ENCODE measurements around the gene CLEC17A. TPM values are rescaled to one million over a fixed set of nuclear protein-coding genes. Genes with fewer than 3 reads are reported as not detected.
A peak's percentile ranks its signal among the peaks of the same experiment; 100 is the strongest.
"Not testable (repeated sequence)": the region's sequence is repeated elsewhere in the genome, so short reads cannot be mapped to it uniquely, and the experiment has no call there.

CLEC17A gene
- polyA plus RNA-seq, 6 donors from 2014 or later, result 71.6 to 127 (median 93.6) TPM

DNA sequence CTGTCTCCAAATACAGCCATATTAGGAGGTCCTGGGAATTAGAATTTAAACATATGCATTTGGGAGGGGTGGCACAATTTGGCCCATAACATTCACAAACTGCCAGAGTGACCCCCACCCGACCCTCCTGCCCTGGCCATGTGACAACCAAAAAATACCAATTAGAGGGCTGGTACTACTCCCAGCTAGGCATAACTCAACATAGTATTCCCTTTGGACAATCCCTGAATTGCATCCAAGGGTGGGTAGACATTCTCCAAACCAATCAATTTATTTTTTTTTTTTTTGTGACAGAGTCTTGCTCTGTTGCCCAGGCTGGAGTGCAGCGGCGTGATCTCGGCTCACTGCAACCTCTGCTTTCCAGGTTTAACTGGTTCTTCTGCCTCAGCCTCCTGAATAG, 29.8 kb downstream of the CLEC17A start:
- peak overlapping the region in 7 of 8 donors; percentile 22 to 93 (median 85) for H3K4me3 Mint-ChIP-seq
- H3K4me1 Mint-ChIP-seq, result peaks cover 44 to 88% (median 61%) of the 10 kb centered on the region in 3 donors

DNA sequence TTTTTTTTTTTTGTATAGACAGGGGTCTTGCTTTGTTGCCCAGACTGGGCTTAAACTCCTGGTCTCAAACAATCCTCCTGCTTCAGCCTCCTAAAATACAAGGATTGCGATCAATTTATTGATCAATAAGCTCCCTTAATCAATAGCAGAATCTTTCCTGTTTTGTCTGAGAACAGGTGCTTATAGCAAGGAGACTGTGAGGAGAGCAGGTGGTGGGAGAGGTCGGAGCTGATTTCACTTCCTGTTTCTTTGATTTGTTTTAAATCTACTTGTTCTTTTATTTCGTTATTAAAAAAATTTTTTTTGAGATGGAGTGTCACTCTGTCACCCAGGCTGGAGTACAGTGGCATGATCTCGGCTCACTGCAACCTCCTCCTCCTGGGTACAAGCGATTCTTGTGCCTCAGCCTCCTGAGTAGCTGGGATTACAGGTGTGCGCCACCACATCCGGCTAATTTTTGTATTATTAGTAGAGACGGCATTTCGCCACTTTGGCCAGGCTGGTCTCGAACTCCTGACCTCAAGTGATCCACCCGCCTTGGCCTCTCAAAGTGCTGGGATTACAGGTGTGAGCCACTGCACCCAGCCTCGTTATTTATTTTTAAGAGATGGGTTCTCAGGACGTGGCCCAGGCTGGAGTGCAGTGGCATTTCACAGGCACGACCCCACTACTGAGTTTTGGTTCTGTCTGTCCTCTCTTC, 30.7 kb downstream of the CLEC17A start:
- Mint-ChIP-seq H3K4me1 (peaks cover 43 to 79% (median 56%) of the 10 kb centered on the region in 3 donors), H3K4me3 (peak overlapping the region; percentile 52 to 93 (median 86)), H3K27ac (peak overlapping the region; percentile 97 to 100 (median 100)), H3K36me3 (peaks cover 19 to 43% of the 10 kb centered on the region in 2 donors)
- H3K9me3 Mint-ChIP-seq, H3K27me3 Mint-ChIP-seq: not testable (repeated sequence)
- ATAC-seq (ENCODE audit: low read depth in 2 of 2), result peak; percentile 66 to 67
- peak; percentile 76 for DNase-seq

More for the DNA sequence above, 29.8 kb downstream of the CLEC17A start:
- DNase-seq (no peak), ATAC-seq (ENCODE audit: low read depth in 2 of 2) (no peak)
- H3K9me3 Mint-ChIP-seq, result peaks cover 0 to 4% (median 0%) of the 10 kb centered on the region in 7 donors
- no peaks in the 10 kb centered on the region for H3K27me3 Mint-ChIP-seq
- H3K27ac Mint-ChIP-seq, result peak overlapping the region; percentile 97 to 100 (median 100)
- H3K36me3 Mint-ChIP-seq, result peaks cover 23 to 42% of the 10 kb centered on the region in 2 donors

DNA sequence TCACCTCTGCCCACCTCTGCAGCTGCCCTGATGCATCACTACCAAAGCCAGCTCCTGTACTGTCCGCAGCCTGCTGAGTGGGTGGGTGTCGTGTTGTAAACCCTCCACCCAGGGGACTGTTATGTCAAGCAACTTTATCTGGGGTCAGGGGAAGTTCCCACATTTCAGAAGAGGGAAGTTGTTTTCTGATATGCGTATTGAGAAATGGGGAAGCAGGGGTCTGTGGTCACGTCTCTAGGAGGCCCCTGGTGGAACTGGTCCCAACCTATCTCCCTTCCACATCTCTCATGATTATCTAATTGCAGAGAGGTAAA, 31.2 kb downstream of the CLEC17A start:
- Mint-ChIP-seq H3K9me3 (peaks cover 0 to 5% (median 2%) of the 10 kb centered on the region in 7 donors), H3K4me3 (peak overlapping the region; percentile 52 to 93 (median 86)), H3K27me3 (no peaks in the 10 kb centered on the region), H3K36me3 (peaks cover 21 to 44% of the 10 kb centered on the region in 2 donors), H3K27ac (peak overlapping the region; percentile 97 to 100 (median 100)), H3K4me1 (peaks cover 42 to 75% (median 55%) of the 10 kb centered on the region in 3 donors)
- DNase-seq (peak; percentile 90), ATAC-seq (ENCODE audit: low read depth in 2 of 2) (peak; percentile 84 to 87)

DNA sequence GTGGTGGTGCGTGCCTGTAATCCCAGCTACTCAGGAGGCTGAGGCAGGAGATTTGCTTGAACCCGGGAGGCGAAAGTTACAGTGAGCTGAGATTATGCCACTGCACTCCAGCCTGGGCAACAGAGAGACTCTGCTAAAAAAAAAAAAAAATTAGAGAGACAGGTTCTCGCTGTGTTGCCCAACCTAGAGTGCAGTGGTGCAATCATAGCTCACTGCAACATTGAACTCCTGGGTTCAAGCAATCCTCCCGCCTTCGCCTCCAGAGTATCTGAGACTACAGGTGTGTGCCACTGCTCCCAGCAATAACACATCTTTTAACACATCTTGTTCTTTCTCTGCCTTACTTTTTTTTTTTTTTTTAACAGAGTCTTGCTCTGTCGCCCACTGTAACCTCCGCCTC, 32.7 kb downstream of the CLEC17A start:
- H3K27ac Mint-ChIP-seq, result peak overlapping the region; percentile 76 to 98 (median 96)

DNA sequence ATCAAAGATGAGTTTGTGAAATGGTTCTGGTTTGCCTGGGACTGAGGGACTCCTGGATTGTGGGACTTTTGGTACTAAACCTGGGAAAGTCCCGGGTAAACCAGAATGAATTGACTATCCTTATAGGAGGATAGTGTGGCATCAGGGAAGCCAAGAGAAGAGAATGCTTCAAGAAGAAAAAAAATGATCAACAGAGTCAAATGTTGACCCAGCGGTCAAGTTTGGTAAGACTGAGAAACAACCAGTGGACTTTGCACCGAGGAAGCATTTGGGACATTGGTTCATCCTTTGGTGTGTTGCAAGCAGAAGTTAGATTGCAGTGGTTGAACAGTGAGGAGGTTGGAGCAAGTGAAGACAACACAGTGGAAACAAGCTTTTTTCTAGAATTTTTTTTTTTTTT, 33.5 kb downstream of the CLEC17A start:
- Mint-ChIP-seq H3K27ac (peak overlapping the region; percentile 74 to 98 (median 96)), H3K36me3 (peaks cover 21 to 27% of the 10 kb centered on the region in 2 donors), H3K27me3 (no peaks in the 10 kb centered on the region), H3K4me1 (peaks cover 30 to 53% (median 36%) of the 10 kb centered on the region in 3 donors), H3K9me3 (peaks cover 0 to 16% (median 12%) of the 10 kb centered on the region in 7 donors), H3K4me3 (peak overlapping the region in 4 of 8 donors; percentile 4 to 72 (median 41))
- DNase-seq (no peak), ATAC-seq (ENCODE audit: low read depth in 2 of 2) (no peak)

More for the DNA sequence above, 32.7 kb downstream of the CLEC17A start:
- Mint-ChIP-seq H3K9me3 (peaks cover 0 to 16% (median 12%) of the 10 kb centered on the region in 7 donors), H3K4me3 (peak overlapping the region in 2 of 8 donors; percentile 4 to 79), H3K27me3 (no peaks in the 10 kb centered on the region), H3K4me1 (peaks cover 34 to 61% (median 44%) of the 10 kb centered on the region in 3 donors), H3K36me3 (peaks cover 26 to 34% of the 10 kb centered on the region in 2 donors)
- DNase-seq, result no peak
- ATAC-seq (ENCODE audit: low read depth in 2 of 2), result no peak

DNA sequence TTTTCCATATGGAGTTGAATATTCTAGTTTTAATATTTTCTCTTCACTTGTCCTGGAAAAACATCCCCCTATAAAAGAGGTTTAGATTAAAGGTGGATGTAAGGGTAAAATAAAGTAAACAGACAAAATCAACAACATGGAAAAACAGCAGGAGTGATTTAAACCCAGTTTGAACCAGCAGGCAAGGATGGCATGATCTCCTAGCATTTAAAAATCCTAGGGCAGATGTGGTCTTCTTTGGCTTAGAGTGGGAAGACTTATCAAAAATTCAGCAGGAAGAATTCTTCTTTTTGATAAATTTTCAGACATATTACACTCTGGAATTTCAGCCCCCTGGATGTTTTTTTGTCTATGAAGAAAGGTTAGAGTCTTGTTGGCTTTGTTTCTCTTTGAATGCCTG, 36.5 kb downstream of the CLEC17A start:
- Mint-ChIP-seq H3K27me3 (no peaks in the 10 kb centered on the region), H3K4me3 (no peak overlapping the region), H3K27ac (peak overlapping the region in 2 of 6 donors; percentile 15 to 33), H3K4me1 (peaks cover 18 to 27% (median 22%) of the 10 kb centered on the region in 3 donors), H3K36me3 (peaks cover 21 to 33% of the 10 kb centered on the region in 2 donors), H3K9me3 (peaks cover 0 to 16% (median 12%) of the 10 kb centered on the region in 7 donors)
- ATAC-seq (ENCODE audit: low read depth in 2 of 2), result no peak
- no peak for DNase-seq

DNA sequence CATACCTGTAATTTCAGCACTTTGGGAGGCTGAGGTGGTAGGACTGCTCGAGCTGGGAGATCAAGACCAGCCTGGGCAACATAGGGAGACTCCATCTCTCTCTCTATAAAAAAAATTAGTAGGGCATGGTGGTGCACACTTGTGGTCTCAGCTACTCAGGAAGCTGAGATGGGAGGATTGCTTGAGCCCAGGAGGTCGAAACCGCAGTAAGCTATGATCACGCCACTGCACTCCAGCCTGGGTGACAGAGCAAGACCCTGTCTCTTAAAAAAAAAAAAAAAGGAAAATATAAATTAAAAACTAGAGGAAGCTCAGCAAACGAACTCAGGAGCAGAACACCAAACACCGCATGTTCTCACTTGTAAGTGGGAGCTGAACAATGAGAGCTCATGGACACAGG, 41.6 kb downstream of the CLEC17A start:
- H3K4me3 Mint-ChIP-seq; H3K27me3 Mint-ChIP-seq; H3K9me3 Mint-ChIP-seq; DNase-seq; ATAC-seq (ENCODE audit: low read depth in 2 of 2): not testable (repeated sequence)
- Mint-ChIP-seq H3K27ac (peak overlapping the region in 2 of 6 donors; percentile 41 to 42), H3K4me1 (peaks cover 8 to 10% (median 8%) of the 10 kb centered on the region in 3 donors), H3K36me3 (peaks cover 13 to 14% of the 10 kb centered on the region in 2 donors)

DNA sequence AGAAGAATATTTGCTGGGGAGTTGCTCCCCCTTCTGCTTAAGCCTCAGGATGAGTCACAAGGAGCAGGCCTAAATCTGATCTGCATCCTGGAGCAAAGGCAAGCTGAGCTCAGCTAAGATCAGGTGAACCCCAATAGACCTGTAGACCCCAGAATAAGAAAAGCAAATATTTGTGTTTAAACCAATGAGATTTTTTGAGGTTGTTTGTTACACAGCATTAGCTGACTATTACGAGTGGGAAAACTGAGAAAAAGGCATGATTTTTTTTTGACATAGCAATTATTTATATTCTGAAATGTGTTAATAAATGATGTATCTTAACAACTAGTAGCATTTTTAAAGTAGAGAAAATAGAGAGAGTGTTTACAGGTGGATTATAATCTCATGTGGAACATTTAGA, 46.7 kb downstream of the CLEC17A start:
- no peak for ATAC-seq (ENCODE audit: low read depth in 2 of 2)
- no peak overlapping the region for H3K4me3 Mint-ChIP-seq
- peaks cover 10 to 20% (median 19%) of the 10 kb centered on the region in 3 donors for H3K4me1 Mint-ChIP-seq
- peak overlapping the region in 3 of 6 donors; percentile 2 to 89 (median 78) for H3K27ac Mint-ChIP-seq
- no peaks in the 10 kb centered on the region for H3K27me3 Mint-ChIP-seq
- H3K9me3 Mint-ChIP-seq, result peaks cover 0 to 2% (median 0%) of the 10 kb centered on the region in 7 donors
- H3K36me3 Mint-ChIP-seq, result peaks cover 8 to 11% of the 10 kb centered on the region in 2 donors
- no peak for DNase-seq

DNA sequence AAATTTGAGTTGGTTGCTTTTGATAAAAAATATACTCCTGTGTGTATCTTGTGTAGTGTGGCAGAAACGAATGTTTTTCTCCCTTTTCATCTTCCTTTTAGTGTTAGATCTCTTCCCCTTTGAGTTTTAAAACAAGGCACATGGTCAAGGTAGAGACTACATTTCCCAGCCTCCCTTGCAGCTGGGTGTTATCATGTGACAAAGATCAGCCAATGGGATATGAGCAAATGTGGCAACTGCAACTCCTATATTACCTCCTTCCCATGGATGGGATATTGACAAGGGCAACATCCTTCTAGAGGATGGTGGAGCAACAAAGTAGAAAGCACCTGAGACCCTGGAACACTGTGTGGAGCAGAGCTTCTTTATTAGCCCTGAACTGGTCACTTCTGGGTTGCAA, 49.4 kb downstream of the CLEC17A start:
- peak; percentile 81 to 82 for ATAC-seq (ENCODE audit: low read depth in 2 of 2)
- peaks cover 0 to 4% of the 10 kb centered on the region in 2 donors for H3K36me3 Mint-ChIP-seq
- DNase-seq, result peak; percentile 47

DNA sequence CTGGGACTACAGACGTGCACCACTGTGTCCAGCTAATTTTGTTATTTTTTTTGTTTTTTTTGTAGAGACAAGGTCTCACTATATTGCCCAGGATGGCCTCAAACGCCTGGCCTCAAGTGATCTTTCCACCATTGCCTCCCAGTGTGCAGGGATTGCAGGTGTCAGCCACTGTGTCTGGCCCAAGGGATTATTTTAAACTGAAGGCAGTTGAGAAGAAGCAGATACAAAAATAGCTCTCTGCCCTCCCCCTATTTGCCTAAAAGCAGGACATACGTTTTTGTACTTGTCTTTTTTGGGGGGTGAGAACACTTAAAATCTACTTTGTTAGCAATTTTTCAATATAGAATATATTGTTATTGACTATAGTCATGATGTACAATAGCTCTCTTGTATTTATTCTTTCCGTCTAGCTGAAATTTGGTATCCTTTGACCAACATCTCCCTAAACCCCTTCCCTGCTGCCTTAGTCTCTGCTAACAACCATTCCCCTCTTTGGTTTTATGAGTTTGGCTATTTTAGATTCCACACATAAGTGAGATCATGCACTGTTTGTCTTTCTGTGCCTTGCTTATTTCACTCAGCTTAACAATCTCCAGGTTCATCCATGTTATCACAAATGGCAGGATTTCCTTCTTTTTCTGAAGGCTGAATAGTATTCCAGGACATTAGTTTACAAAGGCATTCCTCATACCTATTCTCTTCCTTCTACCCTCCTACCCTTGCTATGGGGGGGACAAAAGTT, 56.8 kb downstream of the CLEC17A start:
- ATAC-seq (ENCODE audit: low read depth in 2 of 2) (no peak), DNase-seq (no peak)
- H3K9me3 Mint-ChIP-seq, result peaks cover 0 to 9% (median 7%) of the 10 kb centered on the region in 7 donors
- no peaks in the 10 kb centered on the region for H3K27me3 Mint-ChIP-seq
- H3K4me1 Mint-ChIP-seq, result peaks cover 15 to 31% (median 25%) of the 10 kb centered on the region in 3 donors
- H3K27ac Mint-ChIP-seq, result peak overlapping the region in 1 of 6 donors; percentile 26
- H3K36me3 Mint-ChIP-seq, result peaks cover 0 to 8% of the 10 kb centered on the region in 2 donors
- H3K4me3 Mint-ChIP-seq, result peak overlapping the region in 1 of 8 donors; percentile 3

More for the DNA sequence above, 49.4 kb downstream of the CLEC17A start:
- Mint-ChIP-seq H3K27ac (peak overlapping the region in 3 of 6 donors; percentile 22 to 71 (median 47)), H3K9me3 (peaks cover 0 to 2% (median 0%) of the 10 kb centered on the region in 7 donors), H3K4me1 (peaks cover 17 to 35% (median 26%) of the 10 kb centered on the region in 3 donors), H3K27me3 (no peaks in the 10 kb centered on the region), H3K4me3 (no peak overlapping the region)

DNA sequence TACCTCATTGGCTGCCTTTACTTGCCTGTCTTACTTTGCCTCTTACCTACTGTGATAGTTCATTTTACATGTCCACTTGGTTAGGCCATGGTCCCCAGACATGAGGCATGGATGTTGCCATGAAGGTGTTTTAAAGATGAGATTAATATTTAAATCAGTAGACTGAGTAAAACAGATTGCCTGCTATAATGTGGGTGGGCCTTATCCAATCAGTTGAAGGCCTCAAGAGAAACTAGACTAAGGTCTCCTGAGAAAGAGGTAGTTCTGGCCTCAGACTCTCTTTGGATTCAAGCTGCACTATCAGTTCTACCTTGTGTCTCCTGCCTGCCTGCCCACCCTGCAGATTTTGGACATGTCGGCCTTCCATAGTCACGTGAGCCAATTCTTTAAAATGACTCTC, 65.6 kb downstream of the CLEC17A start:
- ATAC-seq (ENCODE audit: low read depth in 2 of 2) (no peak), DNase-seq (no peak)
- Mint-ChIP-seq H3K4me1 (peaks cover 5 to 19% (median 9%) of the 10 kb centered on the region in 3 donors), H3K36me3 (peaks cover 0 to 15% of the 10 kb centered on the region in 2 donors), H3K27ac (peak overlapping the region in 1 of 6 donors; percentile 73), H3K4me3 (no peak overlapping the region), H3K27me3 (peaks cover 4 to 24% (median 12%) of the 10 kb centered on the region in 3 donors), H3K9me3 (peaks cover 0 to 13% (median 2%) of the 10 kb centered on the region in 7 donors)

DNA sequence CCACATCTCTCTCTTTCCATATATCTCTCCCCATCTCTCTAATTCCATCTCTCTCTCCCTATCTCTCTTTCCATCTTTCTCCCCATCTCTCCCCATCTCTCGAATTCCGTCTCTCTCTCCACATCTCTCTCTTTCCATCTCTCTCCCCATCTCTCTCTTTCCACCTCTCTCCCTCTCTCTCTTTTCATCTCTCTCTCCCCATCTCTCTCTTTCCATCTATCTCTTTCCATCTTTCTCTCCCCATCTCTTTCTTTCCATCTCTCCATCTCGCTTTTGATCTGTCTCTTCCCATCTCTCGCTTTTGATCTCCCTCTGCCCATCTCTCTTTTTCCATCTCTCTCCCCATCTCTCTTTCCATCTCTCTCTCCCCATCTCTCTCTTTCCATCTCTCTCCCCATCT, 66.1 kb downstream of the CLEC17A start:
- Mint-ChIP-seq H3K27ac (peak overlapping the region in 2 of 6 donors; percentile 44 to 73), H3K4me3 (no peak overlapping the region), H3K4me1 (peaks cover 5 to 19% (median 9%) of the 10 kb centered on the region in 3 donors), H3K36me3 (peaks cover 0 to 15% of the 10 kb centered on the region in 2 donors), H3K9me3 (peaks cover 0 to 13% (median under 1%) of the 10 kb centered on the region in 7 donors), H3K27me3 (peaks cover 4 to 24% (median 12%) of the 10 kb centered on the region in 3 donors)
- ATAC-seq (ENCODE audit: low read depth in 2 of 2), result no peak
- DNase-seq, result no peak

DNA sequence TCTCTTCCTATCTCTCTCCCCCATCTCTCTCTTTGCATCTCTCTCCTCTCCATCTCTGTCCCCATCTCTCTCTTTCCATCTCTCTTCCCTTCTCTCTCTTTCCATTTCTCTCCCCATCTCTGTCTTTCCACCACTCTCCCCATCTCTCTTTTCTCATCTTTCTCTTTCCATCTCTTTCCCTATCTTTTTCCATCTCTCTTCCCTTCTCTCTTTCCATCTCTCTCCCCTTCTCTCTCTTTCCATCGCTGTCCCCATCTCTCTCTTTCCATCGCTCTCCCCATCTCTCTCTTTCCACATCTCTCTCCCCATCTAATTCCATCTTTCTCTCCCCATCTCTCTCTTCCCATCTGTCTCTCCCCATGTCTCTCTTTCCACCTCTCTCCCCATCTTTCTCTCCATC, 67.3 kb downstream of the CLEC17A start:
- H3K36me3 Mint-ChIP-seq, result peaks cover 0 to 15% of the 10 kb centered on the region in 2 donors

More for the DNA sequence above, 67.3 kb downstream of the CLEC17A start:
- ATAC-seq (ENCODE audit: low read depth in 2 of 2) (no peak), DNase-seq (no peak)
- peaks cover 0 to 13% (median 0%) of the 10 kb centered on the region in 7 donors for H3K9me3 Mint-ChIP-seq
- peaks cover 4 to 24% (median 12%) of the 10 kb centered on the region in 3 donors for H3K27me3 Mint-ChIP-seq
- H3K4me3 Mint-ChIP-seq, result no peak overlapping the region
- peak overlapping the region in 4 of 6 donors; percentile 20 to 94 (median 54) for H3K27ac Mint-ChIP-seq
- H3K4me1 Mint-ChIP-seq, result peaks cover 5 to 16% (median 9%) of the 10 kb centered on the region in 3 donors
